BJ (cell line): ENCODE measurements around the gene GOSR1. TPM values are rescaled to one million over a fixed set of nuclear protein-coding genes. Genes with fewer than 3 reads are reported as not detected.
"Not testable (repeated sequence)": the region's sequence is repeated elsewhere in the genome, so short reads cannot be mapped to it uniquely, and the experiment has no call there.

ENCODE experiments used
- CTCF ChIA-PET: fragments of 350-600 bp; formaldehyde crosslinking; extraction: SDS; loops from one replicate; lab custom pipeline; 2021; ENCODE audit warnings: antibody characterized with exemption, inconsistent platforms; lab: Yijun Ruan, JAX
- POLR2A ChIA-PET: fragments of 300-600 bp; sonication (Branson Sonifier 250); formaldehyde crosslinking; extraction: SDS; loops from one replicate; lab custom pipeline; 2021; ENCODE audit warnings: antibody characterized with exemption; lab: Charles Lee
- DNase-seq: peaks from one replicate; pipeline ENCODE4 v3.0.0-alpha.2; 2011; ENCODE audit warnings: low read depth
- H3K27me3 ChIP-seq: 2 replicates; pipeline ENCODE4 v1.6.0; 2011; ENCODE audit warnings: low read length; ENCODE audit not compliant: control insufficient read depth, insufficient read depth
- H3K36me3 ChIP-seq: 2 replicates; pipeline ENCODE4 v1.5.1; 2011; ENCODE audit warnings: low read length; ENCODE audit not compliant: control insufficient read depth, insufficient read depth
- H3K4me3 ChIP-seq: 2 replicates; pipeline ENCODE4 v1.5.1; 2011; ENCODE audit warnings: low read depth, mild to moderate bottlenecking, control low read depth, low read length
- polyA plus RNA-seq: library from polyadenylated mRNA; depleted of rRNA; stranded (reverse); fragments of >200 nt; gene quantifications from 2 replicates; pipeline ENCODE4 v1.2.3, GENCODE V29; 2011
- TF ChIP-seq, protein P1 (sequence below): IDR thresholded peaks from 2 replicates; pipeline ENCODE4 v1.5.1; 2011; ENCODE audit warnings: low read depth, mild to moderate bottlenecking, control low read depth, inconsistent platforms, low read length, moderate library complexity; ENCODE audit not compliant: insufficient read depth

Gene GOSR1
- polyA plus RNA-seq, 1 experiment: 12.5 TPM

DNA sequence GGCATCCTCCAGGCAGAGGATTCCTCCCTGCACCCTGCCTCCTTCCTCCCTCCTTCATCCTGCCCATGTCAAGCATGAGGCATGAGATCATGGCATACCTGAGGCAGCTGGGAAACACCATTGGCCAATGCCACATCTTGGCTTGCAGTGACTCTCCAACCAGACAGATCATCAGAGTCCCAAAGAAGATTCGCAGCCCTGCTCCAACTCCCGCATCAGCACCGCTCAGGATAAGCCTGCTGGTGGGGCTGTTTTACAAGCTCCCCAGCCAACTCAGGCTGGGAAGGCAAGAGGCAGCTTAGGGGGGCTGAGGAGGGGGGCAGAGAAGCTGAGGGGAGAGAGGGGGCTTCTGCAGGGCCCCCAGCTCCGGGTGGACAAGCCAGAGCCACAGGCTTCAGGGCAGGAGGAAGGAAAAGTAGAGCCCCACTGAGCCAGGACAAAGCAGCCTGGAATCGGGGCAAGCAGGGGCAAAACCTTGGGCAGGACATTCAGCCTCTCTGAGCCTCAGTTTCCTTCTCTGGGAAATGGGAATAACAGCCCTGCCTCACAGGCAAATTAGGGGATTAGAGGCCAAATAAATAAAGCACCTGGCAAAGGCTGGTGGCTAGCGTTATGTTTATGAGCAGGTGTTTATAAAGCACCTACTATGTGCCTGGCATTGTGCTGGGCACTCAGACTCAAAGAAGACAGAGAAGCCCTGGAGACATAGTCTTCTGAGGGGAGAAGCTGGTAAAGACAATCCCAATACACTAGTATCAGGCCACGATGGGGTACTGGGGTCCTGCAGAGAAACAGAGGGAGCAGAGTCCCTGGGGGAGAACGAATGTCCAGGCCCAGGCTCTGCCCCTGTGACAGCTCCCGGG is 88.1 kb downstream of the GOSR1 start:
- TF ChIP-seq, protein P1, sequence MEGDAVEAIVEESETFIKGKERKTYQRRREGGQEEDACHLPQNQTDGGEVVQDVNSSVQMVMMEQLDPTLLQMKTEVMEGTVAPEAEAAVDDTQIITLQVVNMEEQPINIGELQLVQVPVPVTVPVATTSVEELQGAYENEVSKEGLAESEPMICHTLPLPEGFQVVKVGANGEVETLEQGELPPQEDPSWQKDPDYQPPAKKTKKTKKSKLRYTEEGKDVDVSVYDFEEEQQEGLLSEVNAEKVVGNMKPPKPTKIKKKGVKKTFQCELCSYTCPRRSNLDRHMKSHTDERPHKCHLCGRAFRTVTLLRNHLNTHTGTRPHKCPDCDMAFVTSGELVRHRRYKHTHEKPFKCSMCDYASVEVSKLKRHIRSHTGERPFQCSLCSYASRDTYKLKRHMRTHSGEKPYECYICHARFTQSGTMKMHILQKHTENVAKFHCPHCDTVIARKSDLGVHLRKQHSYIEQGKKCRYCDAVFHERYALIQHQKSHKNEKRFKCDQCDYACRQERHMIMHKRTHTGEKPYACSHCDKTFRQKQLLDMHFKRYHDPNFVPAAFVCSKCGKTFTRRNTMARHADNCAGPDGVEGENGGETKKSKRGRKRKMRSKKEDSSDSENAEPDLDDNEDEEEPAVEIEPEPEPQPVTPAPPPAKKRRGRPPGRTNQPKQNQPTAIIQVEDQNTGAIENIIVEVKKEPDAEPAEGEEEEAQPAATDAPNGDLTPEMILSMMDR: no peak
- no peak for DNase-seq
- no peaks in the 10 kb centered on the region for H3K36me3 ChIP-seq
- CTCF ChIA-PET: no interaction called here
- POLR2A ChIA-PET: no interaction called here
- H3K27me3 ChIP-seq: peaks cover 10% of the 10 kb centered on the region
- no peak overlapping the region for H3K4me3 ChIP-seq

DNA sequence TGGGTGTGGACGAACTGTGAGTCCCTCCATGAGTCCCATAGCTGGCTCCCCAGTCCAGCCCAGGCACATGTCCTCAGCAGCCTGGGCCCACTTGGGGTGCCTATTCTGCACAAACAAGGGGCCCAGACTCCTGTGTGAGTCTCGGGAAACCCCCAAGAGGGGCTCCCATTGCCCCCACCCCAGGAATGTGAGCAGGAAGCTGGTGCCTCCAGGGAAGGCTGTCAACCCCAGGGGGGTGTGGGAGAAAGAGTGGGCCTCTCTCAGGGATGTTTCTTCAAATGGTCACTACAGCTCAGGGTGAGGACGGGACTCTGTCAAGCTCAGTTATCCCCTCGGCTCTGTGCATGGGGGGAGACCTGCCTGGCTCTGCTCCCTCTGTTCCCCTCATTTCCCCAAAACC is 88.9 kb downstream of the GOSR1 start:
- H3K27me3 ChIP-seq, DNase-seq, H3K36me3 ChIP-seq, H3K4me3 ChIP-seq, POLR2A ChIA-PET: not testable (repeated sequence)
- CTCF ChIA-PET: interaction anchor here (1.0 kb wide), 1 partner anchor 11 kb away, joined by 3 read pairs; no protein-coding TSS in a partner anchor

DNA sequence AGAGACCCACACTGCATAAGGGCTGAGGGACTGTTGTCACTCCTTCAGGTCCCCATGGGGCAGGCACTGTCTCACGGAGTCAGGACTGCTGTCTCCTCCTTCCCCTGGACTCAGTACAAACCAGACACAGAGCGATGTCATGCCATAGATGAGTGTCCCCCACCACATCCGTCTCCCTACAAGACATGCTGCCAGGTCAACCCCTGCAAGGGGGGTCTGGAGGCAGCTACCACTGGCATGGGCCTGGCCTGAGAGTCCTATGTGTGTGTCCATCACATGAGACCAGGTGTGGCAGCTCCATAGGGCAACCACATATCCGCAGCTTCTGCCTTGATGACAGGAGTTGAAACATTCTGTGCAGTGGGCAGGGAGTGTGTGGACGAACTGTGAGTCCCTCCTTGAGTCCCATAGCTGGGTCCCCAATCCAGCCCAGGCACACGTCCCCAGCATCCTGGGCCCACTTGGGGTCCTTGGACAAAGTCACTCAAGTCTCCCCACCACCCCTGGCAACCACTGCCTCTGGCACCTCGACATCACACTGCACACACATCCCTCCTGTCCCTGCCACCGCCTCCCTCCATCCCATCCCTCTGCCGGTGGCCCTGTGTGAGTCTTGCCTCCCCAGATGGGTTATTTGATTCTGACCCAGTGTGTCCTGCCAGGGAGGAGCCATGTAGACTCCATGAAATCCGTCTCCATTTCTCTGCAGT is 89.5 kb downstream of the GOSR1 start:
- H3K36me3 ChIP-seq, H3K27me3 ChIP-seq, DNase-seq, POLR2A ChIA-PET, H3K4me3 ChIP-seq: not testable (repeated sequence)
- CTCF ChIA-PET: interaction anchor here (1.0 kb wide), 1 partner anchor 12 kb away, joined by 3 read pairs; no protein-coding TSS in a partner anchor

DNA sequence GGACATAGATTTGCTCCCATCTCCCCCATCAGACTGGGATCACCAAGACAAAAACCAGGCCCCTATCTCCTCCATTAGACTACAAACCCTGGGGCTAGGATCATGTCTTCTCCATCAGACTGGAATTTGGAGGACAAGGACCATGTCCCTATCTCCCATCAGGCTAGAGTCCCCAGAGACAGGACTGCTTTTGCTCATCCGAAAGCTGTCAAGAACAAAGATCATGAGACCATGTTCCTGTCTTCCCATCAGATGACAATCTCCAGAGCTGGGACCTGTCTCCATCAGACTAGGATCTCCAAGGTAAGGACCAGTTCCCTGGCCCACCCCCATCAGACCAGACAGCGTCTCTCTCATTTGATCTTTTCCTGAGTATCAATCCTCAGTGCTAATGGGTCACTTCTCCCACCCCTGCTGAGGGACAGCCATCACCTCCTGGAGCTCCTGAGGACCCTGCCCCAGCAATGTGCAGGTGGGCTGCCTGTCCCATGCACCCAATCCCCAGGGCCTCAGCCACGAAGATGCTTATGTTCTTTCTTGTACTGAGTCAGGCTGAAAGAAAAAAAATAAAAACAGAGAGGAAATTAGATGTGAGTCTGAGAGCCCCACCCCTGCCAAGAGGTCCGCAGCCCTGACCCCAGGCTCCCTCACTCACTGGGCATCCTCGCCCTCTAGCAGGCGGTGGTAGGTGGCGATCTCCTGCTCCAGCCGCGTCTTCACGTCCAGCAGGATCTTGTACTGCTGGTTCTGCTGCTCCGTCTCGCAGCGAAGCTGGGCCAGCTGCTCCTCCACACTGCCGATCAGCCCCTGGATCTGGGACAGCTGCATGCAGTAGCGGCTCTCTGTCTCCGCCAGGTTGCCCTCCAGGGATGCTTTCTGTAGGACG is 90.3 kb downstream of the GOSR1 start:
- Histone ChIP-seq H3K27me3 (peaks cover 10% of the 10 kb centered on the region), H3K36me3 (no peaks in the 10 kb centered on the region), H3K4me3 (no peak overlapping the region)
- no peak for DNase-seq
- CTCF ChIA-PET: interaction anchor here (1.0 kb wide), 1 partner anchor 13 kb away, joined by 3 read pairs; no protein-coding TSS in a partner anchor
- POLR2A ChIA-PET: no interaction called here
- TF ChIP-seq, protein P1: no peak

DNA sequence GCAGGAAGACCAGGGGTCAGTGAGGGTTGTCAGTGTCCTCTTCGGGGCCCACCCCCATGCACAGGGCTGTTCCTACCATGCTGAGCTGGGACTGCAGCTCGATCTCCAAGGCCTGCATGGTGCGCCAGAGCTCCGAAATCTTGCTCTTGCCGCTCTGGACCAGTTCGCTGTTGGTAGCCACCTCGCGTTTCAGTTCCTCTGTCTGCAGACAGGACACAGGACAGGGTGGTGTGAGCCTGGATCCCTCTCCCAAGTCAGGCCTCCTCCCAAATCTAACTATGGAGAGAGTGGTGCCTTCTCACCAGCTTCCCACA is 90.9 kb downstream of the GOSR1 start:
- Histone ChIP-seq H3K27me3 (peaks cover 8% of the 10 kb centered on the region), H3K4me3 (no peak overlapping the region), H3K36me3 (no peaks in the 10 kb centered on the region)
- TF ChIP-seq, protein P1: no peak
- DNase-seq: no peak
- ChIA-PET POLR2A (no interaction called here), CTCF (no interaction called here)

DNA sequence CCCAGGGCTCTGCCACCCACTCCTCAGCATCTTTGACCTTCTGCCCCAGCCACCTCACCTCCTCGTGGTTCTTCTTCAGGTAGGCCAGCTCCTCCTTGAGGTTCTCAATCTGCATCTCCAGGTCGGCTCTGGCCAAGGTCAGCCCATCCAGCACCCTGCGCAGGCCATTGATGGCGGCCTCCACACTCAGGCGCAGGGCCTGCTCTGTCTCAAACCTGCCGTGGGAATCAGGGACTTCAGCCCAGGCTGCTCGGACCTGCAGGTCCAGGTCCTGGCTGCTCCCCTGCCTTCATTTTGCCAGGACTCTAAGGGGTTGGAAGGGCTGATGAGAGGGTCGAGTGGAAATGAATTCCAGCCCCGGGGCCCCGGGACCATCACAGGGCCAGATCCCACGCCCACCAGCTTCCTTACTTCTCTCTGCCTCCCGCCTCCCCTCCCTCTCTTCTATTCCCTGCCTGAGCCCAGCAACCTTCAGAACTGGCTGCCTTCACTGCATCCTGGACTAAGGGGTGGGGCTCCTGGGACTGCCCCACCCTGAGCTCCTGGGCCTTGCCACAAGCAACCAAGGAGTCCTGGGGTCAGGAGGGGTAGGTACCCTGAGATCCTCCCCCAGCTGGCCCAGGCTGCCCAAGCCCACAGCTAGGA is 92.4 kb downstream of the GOSR1 start:
- DNase-seq, H3K4me3 ChIP-seq, H3K36me3 ChIP-seq, CTCF ChIA-PET, POLR2A ChIA-PET, H3K27me3 ChIP-seq: not testable (repeated sequence)
